Measurements from ENCODE around the gene PCDH9.

DNA sequence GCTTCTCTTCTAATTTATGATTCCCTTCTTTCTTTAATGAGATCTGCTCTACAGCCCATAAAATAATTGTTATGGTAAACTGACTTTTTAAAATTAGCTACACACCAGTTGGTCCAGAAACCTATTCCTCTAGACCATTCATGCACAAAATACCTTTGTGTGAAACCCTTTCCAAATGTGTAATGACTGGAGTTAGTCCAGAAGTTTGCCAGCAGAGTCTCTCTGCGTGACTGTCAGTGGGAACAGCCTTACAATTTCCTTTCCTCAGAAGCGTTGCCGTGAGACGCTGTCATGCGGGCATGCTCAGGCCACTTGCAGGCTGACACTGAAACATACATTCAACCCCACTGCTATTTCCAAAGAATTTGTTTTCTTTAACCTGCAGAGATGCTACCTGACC is 965.2 kb downstream of the PCDH9 start:
- TF ChIP-seq, protein P1, sequence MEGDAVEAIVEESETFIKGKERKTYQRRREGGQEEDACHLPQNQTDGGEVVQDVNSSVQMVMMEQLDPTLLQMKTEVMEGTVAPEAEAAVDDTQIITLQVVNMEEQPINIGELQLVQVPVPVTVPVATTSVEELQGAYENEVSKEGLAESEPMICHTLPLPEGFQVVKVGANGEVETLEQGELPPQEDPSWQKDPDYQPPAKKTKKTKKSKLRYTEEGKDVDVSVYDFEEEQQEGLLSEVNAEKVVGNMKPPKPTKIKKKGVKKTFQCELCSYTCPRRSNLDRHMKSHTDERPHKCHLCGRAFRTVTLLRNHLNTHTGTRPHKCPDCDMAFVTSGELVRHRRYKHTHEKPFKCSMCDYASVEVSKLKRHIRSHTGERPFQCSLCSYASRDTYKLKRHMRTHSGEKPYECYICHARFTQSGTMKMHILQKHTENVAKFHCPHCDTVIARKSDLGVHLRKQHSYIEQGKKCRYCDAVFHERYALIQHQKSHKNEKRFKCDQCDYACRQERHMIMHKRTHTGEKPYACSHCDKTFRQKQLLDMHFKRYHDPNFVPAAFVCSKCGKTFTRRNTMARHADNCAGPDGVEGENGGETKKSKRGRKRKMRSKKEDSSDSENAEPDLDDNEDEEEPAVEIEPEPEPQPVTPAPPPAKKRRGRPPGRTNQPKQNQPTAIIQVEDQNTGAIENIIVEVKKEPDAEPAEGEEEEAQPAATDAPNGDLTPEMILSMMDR (conservative IDR thresholded peaks at IDR 0.05; ENCODE audit: low read depth, low read length): no peak
- no peak for TF ChIP-seq RAD21 (IDR thresholded peaks at IDR 0.05; ENCODE audit: low read length)
- no peak for TF ChIP-seq POLR2A (IDR thresholded peaks at IDR 0.05; ENCODE audit: low read depth, low read length)
- TF ChIP-seq CHD1 (IDR thresholded peaks at IDR 0.05; ENCODE audit: low read depth, low read length): no peak
- TF ChIP-seq, protein P2, sequence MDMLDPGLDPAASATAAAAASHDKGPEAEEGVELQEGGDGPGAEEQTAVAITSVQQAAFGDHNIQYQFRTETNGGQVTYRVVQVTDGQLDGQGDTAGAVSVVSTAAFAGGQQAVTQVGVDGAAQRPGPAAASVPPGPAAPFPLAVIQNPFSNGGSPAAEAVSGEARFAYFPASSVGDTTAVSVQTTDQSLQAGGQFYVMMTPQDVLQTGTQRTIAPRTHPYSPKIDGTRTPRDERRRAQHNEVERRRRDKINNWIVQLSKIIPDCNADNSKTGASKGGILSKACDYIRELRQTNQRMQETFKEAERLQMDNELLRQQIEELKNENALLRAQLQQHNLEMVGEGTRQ (IDR thresholded peaks at IDR 0.05; ENCODE audit: low read depth, low read length): no peak
- TF ChIP-seq NFE2L2 (IDR thresholded peaks at IDR 0.05; ENCODE audit: low read depth, low read length): no peak
- TF ChIP-seq RCOR1 (IDR thresholded peaks at IDR 0.05; ENCODE audit: insufficient replicate concordance, low read length): no peak
- TF ChIP-seq CEBPB (IDR thresholded peaks at IDR 0.05; ENCODE audit: low read depth, low read length): no peak
- TF ChIP-seq MAFK (IDR thresholded peaks at IDR 0.05; ENCODE audit: low read depth, low read length): no peak
- no peak for TF ChIP-seq RFX5 (IDR thresholded peaks at IDR 0.05; ENCODE audit: low read depth, low read length)
- TF ChIP-seq FOS (IDR thresholded peaks at IDR 0.05; ENCODE audit: low read depth, low read length): no peak
- TF ChIP-seq, protein P3, sequence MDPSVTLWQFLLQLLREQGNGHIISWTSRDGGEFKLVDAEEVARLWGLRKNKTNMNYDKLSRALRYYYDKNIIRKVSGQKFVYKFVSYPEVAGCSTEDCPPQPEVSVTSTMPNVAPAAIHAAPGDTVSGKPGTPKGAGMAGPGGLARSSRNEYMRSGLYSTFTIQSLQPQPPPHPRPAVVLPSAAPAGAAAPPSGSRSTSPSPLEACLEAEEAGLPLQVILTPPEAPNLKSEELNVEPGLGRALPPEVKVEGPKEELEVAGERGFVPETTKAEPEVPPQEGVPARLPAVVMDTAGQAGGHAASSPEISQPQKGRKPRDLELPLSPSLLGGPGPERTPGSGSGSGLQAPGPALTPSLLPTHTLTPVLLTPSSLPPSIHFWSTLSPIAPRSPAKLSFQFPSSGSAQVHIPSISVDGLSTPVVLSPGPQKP (IDR thresholded peaks at IDR 0.05; ENCODE audit: borderline replicate concordance, low read depth, low read length): no peak
- TF ChIP-seq MAZ (IDR thresholded peaks at IDR 0.05; ENCODE audit: borderline replicate concordance, low read depth, low read length): no peak
- no peak for TF ChIP-seq SMC3 (IDR thresholded peaks at IDR 0.05; ENCODE audit: low read depth, low read length)

Measured in IMR-90 (cell line).